GM12874 (cell line): ENCODE results near the gene NOX5.

Source experiments
- CTCF ChIP-seq: IDR thresholded peaks from 2 replicates; pipeline ENCODE4 v1.5.1; 2011; ENCODE audit warnings: low read depth, mild to moderate bottlenecking, control low read depth, low read length, moderate library complexity; ENCODE audit not compliant: insufficient read depth

Gene NOX5

GRCh38 chr15:68980786-68981185, 33.7 kb upstream of the NOX5 start:
- no peak for TF ChIP-seq CTCF

- no peak for TF ChIP-seq CTCF
Measured at GRCh38 chr15:68981941-68982340, 32.6 kb upstream of the NOX5 start.

DNA sequence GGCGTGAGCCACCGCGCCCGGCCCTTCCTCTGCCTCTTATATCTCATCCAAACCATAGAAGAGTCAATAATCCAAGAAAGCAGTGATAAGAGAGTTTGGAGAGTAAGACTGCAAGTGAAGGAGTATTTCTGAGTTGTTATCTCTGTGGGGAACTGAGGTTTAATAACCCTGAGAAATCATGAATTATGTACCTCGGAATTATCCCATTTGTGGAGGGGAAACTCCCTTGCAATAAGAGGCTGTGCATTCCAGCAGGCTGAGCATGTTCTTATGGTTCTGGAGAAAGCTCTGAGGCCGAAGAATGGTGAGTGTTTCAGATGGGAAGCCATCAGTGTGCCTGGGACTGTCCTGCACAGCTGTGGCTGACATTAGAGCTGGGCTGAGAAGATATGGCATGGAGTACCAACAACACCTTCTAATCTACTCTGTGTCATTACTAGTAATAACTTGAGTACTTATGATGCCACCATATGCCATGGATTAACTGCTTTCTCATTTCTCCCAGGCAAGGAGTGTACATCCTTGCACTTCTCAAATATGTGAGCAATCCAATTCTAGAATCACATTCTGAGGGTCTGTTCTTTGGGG, 31.4 kb upstream of the NOX5 start:
- TF ChIP-seq CTCF: no peak

DNA sequence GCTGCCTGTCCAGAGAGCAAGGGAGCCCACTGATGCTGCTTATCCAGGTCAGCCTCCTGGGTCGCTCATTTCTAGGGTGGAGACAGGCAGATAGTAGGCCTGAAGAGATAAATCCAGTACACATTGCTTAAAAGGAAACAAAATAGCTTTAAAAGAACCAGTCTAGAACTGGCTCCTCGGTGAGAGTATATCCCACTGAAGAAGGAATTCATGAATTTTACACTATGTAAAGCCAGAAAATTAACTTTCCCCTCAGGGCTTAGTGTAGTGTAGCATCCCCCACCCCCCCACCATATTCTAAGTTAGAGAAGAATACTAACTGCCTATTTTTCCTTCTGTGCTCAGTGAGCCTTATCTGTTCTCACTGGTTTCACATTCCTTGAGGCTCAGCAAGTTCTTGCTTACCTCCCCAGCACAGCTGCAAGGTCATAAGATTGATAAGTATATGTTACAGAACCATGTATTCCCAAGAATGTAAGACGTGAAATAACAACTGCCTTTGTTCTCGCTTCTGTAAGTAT, 30.5 kb upstream of the NOX5 start:
- TF ChIP-seq CTCF: no peak

DNA sequence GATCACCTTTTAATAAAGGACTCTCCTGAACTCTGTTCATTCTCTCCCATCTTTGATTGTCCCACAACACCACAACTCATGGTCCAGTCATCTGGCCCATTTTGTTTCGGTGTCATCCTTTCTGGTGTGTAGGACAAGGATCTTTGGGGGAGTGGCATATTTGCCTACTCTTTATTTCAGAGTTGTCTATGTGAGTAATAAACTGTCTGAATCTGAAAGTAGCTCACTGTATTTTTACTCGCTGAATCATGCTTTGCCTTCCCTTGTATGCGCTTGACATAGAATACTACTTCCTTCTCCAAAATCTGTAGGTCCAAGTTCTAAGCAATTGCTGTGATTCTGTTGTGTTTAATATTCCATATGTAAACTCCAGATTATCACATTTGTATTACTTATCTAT, 29.9 kb upstream of the NOX5 start:
- no peak for TF ChIP-seq CTCF

DNA sequence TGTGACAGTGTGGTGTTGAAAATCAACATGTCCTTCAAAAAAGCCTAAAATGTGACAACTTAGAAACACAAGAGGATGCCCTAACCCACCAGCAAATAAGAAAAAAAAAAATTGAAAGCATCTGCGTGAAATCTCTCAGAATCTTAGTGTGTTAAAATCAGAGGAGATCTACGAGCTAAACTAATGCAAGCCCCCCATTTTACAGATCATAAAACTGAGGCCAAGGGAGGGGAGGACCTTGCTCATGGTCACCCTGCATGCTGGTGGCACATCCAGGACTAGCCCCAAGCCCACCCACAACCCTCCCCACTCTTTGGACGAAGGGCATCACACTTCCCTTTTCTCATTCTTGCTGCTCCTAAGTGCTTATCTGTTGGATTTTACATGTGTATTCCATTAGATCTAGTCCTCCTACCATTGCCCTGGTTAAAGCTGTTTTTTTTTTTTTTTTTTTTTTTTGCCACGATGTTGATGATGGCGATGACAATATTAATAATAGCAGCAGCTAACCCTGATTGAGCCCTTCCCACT, 29.1 kb upstream of the NOX5 start:
- TF ChIP-seq CTCF: no peak

DNA sequence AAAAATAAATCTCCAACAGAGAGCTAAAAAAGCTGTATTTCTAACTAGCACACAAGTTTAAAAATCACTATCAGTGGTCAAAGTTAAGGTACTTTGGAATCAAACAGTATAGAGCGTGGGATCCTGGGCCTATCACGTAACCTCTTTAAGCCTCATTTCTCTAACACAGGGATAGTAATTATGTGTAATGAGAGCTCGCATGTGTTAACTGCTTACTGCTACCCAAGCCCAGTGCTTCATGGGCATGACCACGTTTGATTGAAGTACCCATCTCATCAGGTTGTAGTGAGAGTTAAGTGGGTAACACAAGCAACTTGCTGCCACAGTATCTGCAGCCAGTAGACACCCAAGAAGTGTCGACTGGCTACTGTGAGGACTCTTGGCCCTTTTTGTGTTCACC, 28.2 kb upstream of the NOX5 start:
- TF ChIP-seq CTCF: no peak

GRCh38 chr15:68987120-68987519, 27.4 kb upstream of the NOX5 start:
- TF ChIP-seq CTCF: no peak
